ENCODE measurements around the gene WARS2. TPM values are rescaled to one million over a fixed set of nuclear protein-coding genes. Genes with fewer than 3 reads are reported as not detected.
"Not testable (repeated sequence)": the region's sequence is repeated elsewhere in the genome, so short reads cannot be mapped to it uniquely, and the experiment has no call there.

The WARS2 gene
- total RNA-seq, 2 experiments from 2014 or later = 10.3 to 12.9 TPM

DNA sequence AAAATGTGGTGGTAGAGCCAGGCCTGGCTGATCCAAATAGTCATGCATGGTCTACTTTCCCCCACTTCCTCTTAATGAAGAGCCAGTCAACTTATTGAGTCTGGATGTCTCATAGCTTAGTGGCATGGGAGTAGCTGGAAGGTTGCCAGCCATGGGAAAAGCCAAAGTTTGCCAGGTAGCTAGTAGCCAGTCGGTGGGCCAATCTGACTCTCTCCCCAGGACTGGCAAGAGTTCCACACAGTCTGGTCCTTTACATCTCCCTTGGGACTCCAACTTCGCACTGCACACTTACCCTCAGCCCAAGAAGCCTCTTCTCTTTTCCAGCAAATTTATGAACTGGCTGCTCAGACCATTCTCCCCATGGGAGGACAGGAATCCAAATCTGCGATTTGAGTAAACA lies 8.3 kb downstream of the WARS2 start:
- CTCF ChIA-PET = interaction anchor here (1.2 kb wide), 1 partner anchor 8 kb away, joined by 3 read pairs; the partner anchor contains the start of gene WARS2
- Mint-ChIP-seq H3K4me3 (no peak overlapping the region), H3K9me3 (peaks cover 3% of the 10 kb centered on the region), H3K36me3 (ENCODE audit: low read depth) (peaks cover 2% of the 10 kb centered on the region), H3K27ac (no peak overlapping the region), H3K27me3 (no peaks in the 10 kb centered on the region), H3K4me1 (no peaks in the 10 kb centered on the region)
- no peak for DNase-seq
- POLR2A ChIA-PET = no interaction called here

DNA sequence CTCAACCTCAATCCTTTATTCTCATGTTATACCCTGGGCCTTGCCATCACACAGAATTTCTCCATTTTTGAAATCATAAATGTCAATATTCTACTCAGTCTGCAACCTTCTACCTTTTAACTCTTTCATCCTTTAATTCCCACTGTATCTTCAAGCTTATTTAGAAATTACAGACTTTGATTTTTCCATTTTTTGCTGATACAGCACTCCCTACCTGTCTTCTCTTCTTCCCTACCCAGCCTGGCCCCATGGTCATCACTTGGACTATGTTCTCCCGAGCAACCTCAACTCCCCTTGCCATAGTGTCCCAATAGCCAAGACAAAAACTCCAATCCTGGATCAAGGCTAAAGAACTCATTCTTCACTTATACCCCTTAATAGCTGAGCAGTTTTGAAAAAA lies 14.6 kb downstream of the WARS2 start:
- POLR2A ChIA-PET = no interaction called here
- Mint-ChIP-seq H3K4me3 (no peak overlapping the region), H3K27me3 (no peaks in the 10 kb centered on the region), H3K27ac (no peak overlapping the region), H3K36me3 (ENCODE audit: low read depth) (peaks cover 11% of the 10 kb centered on the region), H3K9me3 (peaks cover 3% of the 10 kb centered on the region), H3K4me1 (peaks cover 1% of the 10 kb centered on the region)
- no peak for DNase-seq
- CTCF ChIA-PET = no interaction called here

DNA sequence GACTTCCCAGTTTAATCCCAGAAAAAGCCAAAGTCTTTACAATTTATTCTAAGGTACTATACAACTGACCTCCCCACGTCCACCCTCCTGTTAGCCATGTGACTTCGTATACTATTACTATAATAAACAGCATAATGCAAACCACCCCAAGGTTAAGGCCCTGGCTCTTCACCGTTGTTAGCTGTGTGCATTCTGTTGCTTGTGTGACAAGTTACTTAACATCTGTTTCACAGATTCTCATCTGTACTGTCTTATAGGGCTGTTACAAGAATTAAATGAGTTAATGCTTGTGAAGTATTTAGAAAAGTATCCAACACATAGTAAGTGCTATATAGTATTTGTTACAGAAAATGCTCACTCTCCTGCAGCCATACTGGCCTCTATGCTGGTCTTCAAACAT lies 15.7 kb downstream of the WARS2 start:
- peaks cover 4% of the 10 kb centered on the region for H3K9me3 Mint-ChIP-seq
- H3K4me1 Mint-ChIP-seq = peaks cover 2% of the 10 kb centered on the region
- H3K4me3 Mint-ChIP-seq = no peak overlapping the region
- CTCF ChIA-PET = no interaction called here
- DNase-seq = no peak
- H3K27ac Mint-ChIP-seq = no peak overlapping the region
- H3K36me3 Mint-ChIP-seq (ENCODE audit: low read depth) = peaks cover 9% of the 10 kb centered on the region
- POLR2A ChIA-PET = no interaction called here
- H3K27me3 Mint-ChIP-seq = no peaks in the 10 kb centered on the region

DNA sequence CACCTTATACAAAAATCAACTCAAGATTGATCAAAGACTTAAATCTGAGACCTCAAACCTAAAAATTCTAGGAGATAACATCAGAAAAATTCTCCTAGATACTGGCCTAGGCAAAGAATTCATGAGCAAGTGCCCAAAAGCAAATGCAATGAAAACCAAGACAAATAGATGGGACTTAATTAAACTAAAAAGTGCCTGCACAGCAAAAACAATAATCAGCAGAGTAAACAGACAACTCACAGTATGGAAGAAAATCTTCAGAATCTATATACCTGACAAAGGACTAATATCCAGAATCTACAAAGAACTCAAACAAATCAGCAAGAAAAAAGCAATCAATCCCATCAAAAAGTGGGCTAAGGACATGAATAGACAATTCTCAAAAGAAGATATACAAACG lies 18.6 kb downstream of the WARS2 start:
- CTCF ChIA-PET; DNase-seq; H3K27me3 Mint-ChIP-seq; POLR2A ChIA-PET; H3K27ac Mint-ChIP-seq; H3K9me3 Mint-ChIP-seq; H3K4me1 Mint-ChIP-seq; H3K4me3 Mint-ChIP-seq; H3K36me3 Mint-ChIP-seq (ENCODE audit: low read depth): not testable (repeated sequence)

DNA sequence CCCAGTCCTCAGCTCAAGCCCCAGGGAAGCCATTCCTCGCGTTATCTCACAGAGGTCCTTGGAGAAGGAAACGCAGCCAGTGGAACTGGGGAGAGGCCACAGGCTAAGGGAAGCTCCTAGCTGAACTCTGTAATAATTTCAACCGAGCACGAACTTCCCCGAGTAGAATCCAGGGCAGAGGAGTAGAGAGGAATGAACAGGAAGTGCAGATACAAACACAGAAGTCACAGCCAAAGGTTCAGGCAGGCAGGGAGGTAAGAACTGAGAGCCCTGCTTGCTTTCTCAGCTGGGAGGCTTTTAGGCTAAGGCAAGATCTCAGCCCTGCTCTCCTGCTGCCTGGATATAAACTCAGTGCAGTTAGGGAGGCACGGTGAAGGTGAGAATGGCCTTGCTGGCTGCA lies 23.7 kb downstream of the WARS2 start:
- no peak overlapping the region for H3K4me3 Mint-ChIP-seq
- no peaks in the 10 kb centered on the region for H3K27me3 Mint-ChIP-seq
- ChIA-PET POLR2A (no interaction called here), CTCF (no interaction called here)
- peaks cover under 1% of the 10 kb centered on the region for H3K36me3 Mint-ChIP-seq (ENCODE audit: low read depth)
- H3K4me1 Mint-ChIP-seq = peaks cover 1% of the 10 kb centered on the region
- H3K27ac Mint-ChIP-seq = no peak overlapping the region
- DNase-seq = no peak
- peaks cover 17% of the 10 kb centered on the region for H3K9me3 Mint-ChIP-seq

DNA sequence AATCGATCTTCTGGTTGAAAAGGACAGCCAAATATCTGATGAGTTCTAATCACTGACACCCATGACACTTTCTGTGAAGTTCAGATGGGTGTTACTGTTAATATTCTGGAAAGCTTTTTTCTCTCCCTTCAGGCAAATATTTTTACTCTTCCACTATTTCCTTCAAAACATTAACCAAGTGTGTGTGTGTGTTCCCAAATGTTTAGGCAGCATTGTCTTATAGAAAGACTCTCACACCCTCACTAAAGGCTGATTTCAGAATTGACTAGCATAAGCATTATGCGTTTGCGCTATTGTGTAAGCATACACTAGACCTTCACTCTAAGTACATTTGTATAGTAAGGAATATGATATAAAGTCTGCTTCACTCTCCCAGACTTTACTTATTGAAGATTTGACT lies 24.7 kb downstream of the WARS2 start:
- no peak overlapping the region for H3K27ac Mint-ChIP-seq
- H3K4me1 Mint-ChIP-seq = peaks cover 1% of the 10 kb centered on the region
- peaks cover 17% of the 10 kb centered on the region for H3K9me3 Mint-ChIP-seq
- no peak overlapping the region for H3K4me3 Mint-ChIP-seq
- POLR2A ChIA-PET = no interaction called here
- H3K27me3 Mint-ChIP-seq = no peaks in the 10 kb centered on the region
- CTCF ChIA-PET = no interaction called here
- no peak for DNase-seq
- H3K36me3 Mint-ChIP-seq (ENCODE audit: low read depth) = no peaks in the 10 kb centered on the region

DNA sequence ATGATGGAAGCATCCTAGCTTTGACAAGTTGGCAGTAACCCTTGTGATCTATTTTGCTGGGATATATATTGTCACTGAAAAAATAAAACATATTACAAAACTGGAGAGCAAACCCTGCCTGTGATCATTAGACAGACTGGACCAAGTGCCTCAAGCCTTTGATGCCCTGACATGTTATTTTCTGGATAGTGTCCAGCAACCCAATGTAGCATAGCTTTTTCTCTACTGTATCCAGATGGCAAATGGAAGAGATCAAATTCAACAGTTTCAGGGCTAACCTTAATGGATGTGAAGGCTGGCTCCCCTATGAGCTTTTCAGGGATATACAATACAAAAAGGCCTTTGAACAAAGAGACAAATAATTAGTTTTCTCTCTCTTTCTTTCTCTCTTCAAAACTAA lies 25.1 kb downstream of the WARS2 start:
- H3K27me3 Mint-ChIP-seq = no peaks in the 10 kb centered on the region
- DNase-seq = no peak
- ChIA-PET CTCF (no interaction called here), POLR2A (no interaction called here)
- peaks cover 17% of the 10 kb centered on the region for H3K9me3 Mint-ChIP-seq
- H3K36me3 Mint-ChIP-seq (ENCODE audit: low read depth) = no peaks in the 10 kb centered on the region
- no peak overlapping the region for H3K27ac Mint-ChIP-seq
- H3K4me3 Mint-ChIP-seq = no peak overlapping the region
- H3K4me1 Mint-ChIP-seq = peaks cover 1% of the 10 kb centered on the region

DNA sequence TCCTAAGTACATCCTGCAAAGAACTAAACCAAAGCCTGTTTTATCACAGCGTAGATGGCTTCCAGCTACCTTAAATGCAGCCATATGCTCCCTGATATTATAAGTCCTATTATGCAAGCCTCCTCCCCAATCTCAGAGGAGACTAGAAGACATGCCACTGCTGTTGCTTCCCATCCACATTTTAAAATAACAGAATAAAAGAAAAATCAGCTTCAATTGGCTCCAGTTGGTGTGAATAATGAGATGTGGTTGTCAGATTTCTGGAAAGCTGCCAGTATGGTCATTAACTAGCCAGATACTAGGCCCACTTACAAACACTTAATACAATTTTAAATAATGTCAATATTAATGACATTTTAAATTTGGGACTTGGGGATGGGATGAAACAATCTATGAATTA lies 25.7 kb downstream of the WARS2 start:
- no peak overlapping the region for H3K27ac Mint-ChIP-seq
- no peak overlapping the region for H3K4me3 Mint-ChIP-seq
- no peaks in the 10 kb centered on the region for H3K36me3 Mint-ChIP-seq (ENCODE audit: low read depth)
- peaks cover 14% of the 10 kb centered on the region for H3K9me3 Mint-ChIP-seq
- H3K27me3 Mint-ChIP-seq = no peaks in the 10 kb centered on the region
- no peak for DNase-seq
- CTCF ChIA-PET = no interaction called here
- H3K4me1 Mint-ChIP-seq = peaks cover under 1% of the 10 kb centered on the region
- POLR2A ChIA-PET = no interaction called here

DNA sequence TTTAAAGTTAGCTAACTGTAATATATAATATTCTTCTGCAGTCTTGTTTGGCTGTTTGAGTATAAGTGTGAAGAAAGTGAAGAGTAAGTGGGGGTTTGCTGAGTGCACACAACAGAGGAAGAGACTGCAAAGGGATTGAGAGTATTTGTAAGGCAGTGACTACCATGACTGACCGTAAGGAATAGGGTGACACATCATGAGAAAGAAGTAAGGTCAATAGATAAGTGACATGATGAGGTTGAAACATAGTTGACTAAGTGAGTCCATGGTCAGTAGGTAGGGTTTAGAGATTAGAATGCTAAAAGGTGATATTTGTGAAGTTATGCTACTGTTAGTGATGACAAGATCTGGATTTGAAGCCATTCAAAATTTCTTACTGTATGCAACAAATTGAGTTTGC lies 27.7 kb downstream of the WARS2 start:
- CTCF ChIA-PET = no interaction called here
- no peak for DNase-seq
- no peaks in the 10 kb centered on the region for H3K4me1 Mint-ChIP-seq
- H3K27ac Mint-ChIP-seq = no peak overlapping the region
- H3K9me3 Mint-ChIP-seq = peaks cover 8% of the 10 kb centered on the region
- no peaks in the 10 kb centered on the region for H3K27me3 Mint-ChIP-seq
- POLR2A ChIA-PET = no interaction called here
- no peaks in the 10 kb centered on the region for H3K36me3 Mint-ChIP-seq (ENCODE audit: low read depth)
- no peak overlapping the region for H3K4me3 Mint-ChIP-seq

DNA sequence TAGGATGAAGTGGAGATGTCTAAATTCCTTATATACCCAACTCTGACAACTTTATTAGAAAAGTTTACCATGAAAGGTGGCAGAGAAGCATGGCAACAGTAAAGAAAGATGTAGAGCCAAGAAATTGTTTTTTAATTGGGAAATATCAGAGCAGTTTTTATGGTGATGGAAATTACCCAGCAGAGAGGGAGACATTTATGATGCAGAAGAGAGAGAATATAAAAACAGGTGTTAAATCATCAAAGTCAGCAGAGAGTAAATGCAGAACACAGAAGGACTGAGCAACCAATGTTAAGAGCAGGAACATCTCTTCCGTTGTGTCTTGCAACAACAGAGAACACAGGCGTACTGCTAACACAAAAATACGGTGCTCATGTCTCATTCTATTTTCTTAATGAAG lies 28.2 kb downstream of the WARS2 start:
- Mint-ChIP-seq H3K9me3 (peaks cover 8% of the 10 kb centered on the region), H3K36me3 (ENCODE audit: low read depth) (no peaks in the 10 kb centered on the region), H3K27me3 (no peaks in the 10 kb centered on the region), H3K27ac (no peak overlapping the region), H3K4me1 (no peaks in the 10 kb centered on the region), H3K4me3 (no peak overlapping the region)
- ChIA-PET POLR2A (no interaction called here), CTCF (no interaction called here)
- DNase-seq = no peak

DNA sequence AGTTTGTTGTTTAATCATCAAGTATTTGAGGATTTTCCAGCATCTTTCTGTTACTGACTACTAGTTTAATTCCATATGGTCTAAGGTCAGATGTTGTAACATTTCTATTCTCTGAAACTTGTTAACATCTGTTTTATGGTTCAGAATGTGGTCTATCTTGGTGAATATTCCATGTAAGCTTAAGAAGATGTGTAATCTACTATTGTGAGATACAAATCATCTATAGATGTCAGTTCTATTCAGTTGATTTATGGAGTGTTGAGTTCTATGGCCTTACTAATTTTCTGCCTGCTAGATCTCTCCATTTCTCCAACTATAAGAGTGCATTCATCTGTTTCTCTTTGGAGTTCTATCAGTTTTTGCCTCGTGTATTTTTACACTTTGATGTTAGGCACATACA lies 31.5 kb downstream of the WARS2 start:
- Mint-ChIP-seq H3K4me1 (no peaks in the 10 kb centered on the region), H3K4me3 (no peak overlapping the region), H3K27me3 (no peaks in the 10 kb centered on the region), H3K36me3 (ENCODE audit: low read depth) (no peaks in the 10 kb centered on the region), H3K9me3 (peaks cover 8% of the 10 kb centered on the region), H3K27ac (no peak overlapping the region)
- DNase-seq = no peak
- POLR2A ChIA-PET = no interaction called here
- CTCF ChIA-PET = no interaction called here

DNA sequence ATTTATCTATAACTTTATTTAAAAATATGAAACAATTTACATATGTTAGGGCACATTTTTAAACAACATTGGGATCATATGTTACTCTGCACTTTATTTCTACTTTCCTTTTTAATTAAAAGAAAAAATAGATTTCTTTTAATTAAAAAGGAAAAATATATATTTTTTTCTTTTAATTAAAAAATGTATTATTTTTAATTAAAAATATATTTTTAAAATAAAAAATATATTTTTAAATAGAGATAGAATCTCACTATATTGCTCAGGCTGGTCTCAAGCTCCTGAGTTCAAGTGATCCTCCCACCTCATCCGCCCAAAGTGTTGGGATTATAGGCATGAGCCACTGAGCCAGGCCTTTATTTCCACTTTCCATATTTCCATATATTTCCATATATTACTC lies 36.7 kb downstream of the WARS2 start:
- H3K9me3 Mint-ChIP-seq = peaks cover 8% of the 10 kb centered on the region
- no peaks in the 10 kb centered on the region for H3K27me3 Mint-ChIP-seq
- ChIA-PET CTCF (no interaction called here), POLR2A (no interaction called here)
- H3K27ac Mint-ChIP-seq = no peak overlapping the region
- no peaks in the 10 kb centered on the region for H3K4me1 Mint-ChIP-seq
- no peak overlapping the region for H3K4me3 Mint-ChIP-seq
- H3K36me3 Mint-ChIP-seq (ENCODE audit: low read depth) = no peaks in the 10 kb centered on the region
- DNase-seq = no peak

DNA sequence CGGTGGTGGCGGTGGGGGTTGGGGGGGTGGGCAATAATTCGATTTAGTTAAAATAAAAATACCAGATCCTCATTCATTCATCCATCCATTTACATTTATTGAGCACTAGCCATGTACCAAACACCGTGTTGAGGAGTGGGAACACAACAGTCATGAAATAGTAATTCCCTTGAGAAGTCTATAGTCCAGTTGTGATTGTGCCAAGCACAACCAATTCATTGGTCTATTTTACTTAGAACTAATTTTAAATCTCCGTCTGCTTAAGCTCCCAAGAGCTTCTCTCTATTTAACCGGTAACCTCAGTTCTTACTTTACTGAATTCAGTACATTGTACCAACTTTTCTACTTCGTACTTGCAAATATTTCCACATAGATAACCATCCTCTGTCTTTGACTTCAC lies 38.4 kb downstream of the WARS2 start:
- no peak overlapping the region for H3K27ac Mint-ChIP-seq
- H3K4me3 Mint-ChIP-seq = no peak overlapping the region
- no peaks in the 10 kb centered on the region for H3K4me1 Mint-ChIP-seq
- ChIA-PET CTCF (interaction anchor here (1.0 kb wide), 1 partner anchor 11 kb away, joined by 3 read pairs; no protein-coding TSS in a partner anchor), POLR2A (no interaction called here)
- H3K36me3 Mint-ChIP-seq (ENCODE audit: low read depth) = no peaks in the 10 kb centered on the region
- H3K27me3 Mint-ChIP-seq = no peaks in the 10 kb centered on the region
- DNase-seq = no peak
- peaks cover 8% of the 10 kb centered on the region for H3K9me3 Mint-ChIP-seq

DNA sequence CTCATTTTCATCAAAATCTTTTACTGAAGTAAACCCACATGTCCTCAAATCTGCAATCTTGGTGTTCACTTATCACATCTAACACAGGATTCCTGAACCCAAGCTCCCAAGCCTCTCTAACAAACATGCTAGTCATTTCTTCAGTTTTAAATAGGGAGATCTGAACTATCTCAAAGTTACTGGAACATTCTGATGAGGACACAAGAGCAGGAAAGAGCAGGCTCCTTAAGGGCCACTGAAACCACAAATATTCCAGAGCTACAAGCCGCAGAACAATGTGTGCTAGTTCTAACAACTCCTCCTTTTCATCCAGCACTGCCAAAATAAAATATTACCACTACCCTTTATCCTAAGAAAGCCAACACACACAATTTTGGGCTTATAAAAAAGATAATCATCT lies 38.9 kb downstream of the WARS2 start:
- Mint-ChIP-seq H3K9me3 (peaks cover 8% of the 10 kb centered on the region), H3K4me3 (no peak overlapping the region), H3K27me3 (no peaks in the 10 kb centered on the region), H3K4me1 (no peaks in the 10 kb centered on the region), H3K27ac (no peak overlapping the region), H3K36me3 (ENCODE audit: low read depth) (no peaks in the 10 kb centered on the region)
- POLR2A ChIA-PET = no interaction called here
- CTCF ChIA-PET = interaction anchor here (1.0 kb wide), 1 partner anchor 10 kb away, joined by 3 read pairs; no protein-coding TSS in a partner anchor
- no peak for DNase-seq

DNA sequence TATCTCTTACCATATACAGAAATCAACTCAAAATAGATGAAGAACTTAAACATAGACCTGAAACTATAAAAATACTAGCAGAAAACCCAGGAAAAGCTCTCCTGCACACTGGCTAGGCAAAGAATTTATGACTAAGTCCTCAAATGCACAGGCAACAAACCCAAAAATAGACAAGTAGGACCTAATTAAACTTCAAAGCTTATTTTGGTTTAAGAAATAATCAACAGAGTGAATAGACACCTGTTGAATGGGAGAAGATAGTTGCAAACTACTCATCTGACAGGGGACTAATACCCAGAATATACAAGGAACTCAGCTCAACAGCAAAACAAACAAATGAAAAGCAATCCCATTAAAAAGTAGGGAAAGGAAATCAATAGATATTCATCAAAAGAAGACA lies 40.7 kb downstream of the WARS2 start:
- Mint-ChIP-seq H3K4me1 (no peaks in the 10 kb centered on the region), H3K27me3 (no peaks in the 10 kb centered on the region), H3K9me3 (peaks cover 8% of the 10 kb centered on the region), H3K27ac (no peak overlapping the region), H3K36me3 (ENCODE audit: low read depth) (no peaks in the 10 kb centered on the region), H3K4me3 (no peak overlapping the region)
- DNase-seq = no peak
- ChIA-PET CTCF (no interaction called here), POLR2A (no interaction called here)
